Mammary epithelial cell (primary cell): ENCODE data around the gene KRT23.

Experiments used
- CTCF ChIP-seq, 2 donors: IDR thresholded peaks in 1 of 2; conservative IDR thresholded peaks in 1 of 2; 2 replicates each; pipeline ENCODE4 v1.5.1; 2011 to 2012; ENCODE audit warnings: inconsistent platforms in 2 of 2, low read length in 2 of 2, mild to moderate bottlenecking in 2 of 2, control low read depth in 1 of 2, low read depth in 1 of 2; ENCODE audit not compliant: insufficient read depth in 1 of 2; ENCODE audit errors: extremely low read depth in 1 of 2
- EZH2 ChIP-seq: IDR thresholded peaks from 2 replicates; pipeline ENCODE4 v1.6.1; 2012; ENCODE audit warnings: low read length, inconsistent platforms, borderline replicate concordance

- TF ChIP-seq EZH2 (no peak), CTCF (conservative IDR thresholded peaks at IDR 0.05 in 1 of 2, IDR thresholded peaks at IDR 0.05 in 1 of 2; ENCODE audit: extremely low read depth in 1 of 2, insufficient read depth in 1 of 2, low read depth in 1 of 2, low read length in 2 of 2) (no peak)
These were observed 49.2 kb downstream of the KRT23 start for GRCh38 chr17:40888196-40888720.
